Neural cell (in vitro differentiated cells): Measurements from ENCODE around the gene C11orf21. TPM values are rescaled to one million over a fixed set of nuclear protein-coding genes. Genes with fewer than 3 reads are reported as not detected.

Source experiments
- H2AFZ ChIP-seq: fragments of 200-600, 300-800 bp; sonication (generic), shearing (Covaris generic); 2 replicates; pipeline ENCODE4 v1.6.0; 2014; ENCODE audit warnings: low read depth, mild to moderate bottlenecking, antibody characterized with exemption, low read length, moderate library complexity
- H3F3A ChIP-seq: fragments of 200-600 bp; shearing (Covaris generic); 2 replicates; pipeline ENCODE4 v1.6.1; 2016; ENCODE audit warnings: mild to moderate bottlenecking, moderate library complexity, mixed read lengths, antibody characterized with exemption, low read length; ENCODE audit not compliant: insufficient read depth, poor library complexity, severe bottlenecking
- H3K27ac ChIP-seq: fragments of 200-600, 300-800 bp; sonication (generic), shearing (Covaris generic); 2 replicates; pipeline ENCODE4 v1.5.1; 2014; ENCODE audit warnings: mild to moderate bottlenecking, low read length, moderate library complexity
- H3K27me3 ChIP-seq: fragments of 300-800, 200-600 bp; sonication (generic), shearing (Covaris generic); 2 replicates; pipeline ENCODE4 v1.6.0; 2014; ENCODE audit warnings: mild to moderate bottlenecking, low read depth, low read length, moderate library complexity; ENCODE audit not compliant: insufficient read depth
- H3K36me3 ChIP-seq: fragments of 300-800, 200-600 bp; sonication (generic), shearing (Covaris generic); 2 replicates; pipeline ENCODE4 v1.5.1; 2014; ENCODE audit warnings: mild to moderate bottlenecking, antibody characterized with exemption, low read length, moderate library complexity; ENCODE audit not compliant: insufficient read depth
- H3K4me2 ChIP-seq: fragments of 300-800, 200-600 bp; sonication (generic), shearing (Covaris generic); 2 replicates; pipeline ENCODE4 v1.6.0; 2014; ENCODE audit warnings: mild to moderate bottlenecking, low read length
- H3K4me3 ChIP-seq: fragments of 300-800, 200-600 bp; sonication (generic), shearing (Covaris generic); 2 replicates; pipeline ENCODE4 v1.5.1; 2014; ENCODE audit warnings: mild to moderate bottlenecking, low read length, moderate library complexity
- H3K79me2 ChIP-seq: fragments of 200-600 bp; shearing (Covaris generic); replicated peaks from 2 replicates; pipeline ENCODE4 v1.6.0; 2014; ENCODE audit warnings: mild to moderate bottlenecking, low read length, moderate library complexity; ENCODE audit not compliant: insufficient read depth
- H3K9ac ChIP-seq: fragments of 300-800, 200-600 bp; sonication (generic), shearing (Covaris generic); 2 replicates; pipeline ENCODE4 v1.6.1; 2016; ENCODE audit warnings: mild to moderate bottlenecking, low read length, mixed read lengths
- H3K9me2 ChIP-seq: fragments of 200-600 bp; shearing (Covaris generic); 2 replicates; pipeline ENCODE4 v1.6.1; 2016; ENCODE audit warnings: mild to moderate bottlenecking, low read length, mixed read lengths; ENCODE audit not compliant: insufficient read depth
- H3K9me3 ChIP-seq: fragments of 200-600, 300-800 bp; sonication (generic), shearing (Covaris generic); 2 replicates; pipeline ENCODE4 v1.6.1; 2016; ENCODE audit warnings: mild to moderate bottlenecking, mixed run types, low read length, moderate library complexity, mixed read lengths
- H4K20me1 ChIP-seq: fragments of 200-600 bp; shearing (Covaris generic); 2 replicates; pipeline ENCODE4 v1.6.1; 2016; ENCODE audit warnings: mild to moderate bottlenecking, mixed run types; ENCODE audit not compliant: insufficient read depth
- EP300 ChIP-seq: fragments of 450-650 bp; conservative IDR thresholded peaks from 2 replicates; pipeline ENCODE4 v1.6.1; 2014; ENCODE audit warnings: antibody characterized with exemption, mild to moderate bottlenecking, moderate library complexity; ENCODE audit not compliant: poor library complexity, severe bottlenecking
- EZH2 ChIP-seq: fragments of 200-600, 300-800 bp; shearing (Covaris generic), sonication (generic); IDR thresholded peaks from 2 replicates; pipeline ENCODE4 v1.6.1; 2014; ENCODE audit warnings: antibody characterized with exemption, low read length, borderline replicate concordance, mild to moderate bottlenecking; ENCODE audit not compliant: insufficient read depth, poor library complexity, severe bottlenecking
- MXI1 ChIP-seq: fragments of 450-650 bp; conservative IDR thresholded peaks from 2 replicates; pipeline ENCODE4 v1.6.1; 2014; ENCODE audit warnings: antibody characterized with exemption, mild to moderate bottlenecking; ENCODE audit not compliant: poor library complexity, severe bottlenecking
- POLR2AphosphoS5 ChIP-seq: IDR thresholded peaks from 2 replicates; pipeline ENCODE4 v1.6.1; 2012
- RAD21 ChIP-seq: fragments of 450-650 bp; conservative IDR thresholded peaks from 2 replicates; pipeline ENCODE4 v1.6.1; 2014; ENCODE audit warnings: antibody characterized with exemption, mild to moderate bottlenecking, moderate library complexity
- REST ChIP-seq: IDR thresholded peaks from 2 replicates; pipeline ENCODE4 v1.6.1; 2012; ENCODE audit warnings: borderline replicate concordance
- SMC3 ChIP-seq: fragments of 450-650 bp; conservative IDR thresholded peaks from 2 replicates; pipeline ENCODE4 v1.6.1; 2014; ENCODE audit warnings: antibody characterized with exemption, mild to moderate bottlenecking, moderate library complexity; ENCODE audit not compliant: poor library complexity
- TAF1 ChIP-seq: IDR thresholded peaks from 2 replicates; pipeline ENCODE4 v1.6.1; 2012; ENCODE audit warnings: low read depth
- polyA plus RNA-seq: library from polyadenylated mRNA; depleted of rRNA; stranded (reverse); fragments of >200 nt; gene quantifications from 2 replicates; pipeline ENCODE4 v1.2.3, GENCODE V29; 2014
- TF ChIP-seq, protein P1 (sequence below): fragments of 450-650 bp; IDR thresholded peaks from 2 replicates; pipeline ENCODE4 v1.5.1; 2014; ENCODE audit warnings: antibody characterized with exemption, mild to moderate bottlenecking, moderate library complexity; ENCODE audit not compliant: poor library complexity, severe bottlenecking

C11orf21 gene
- polyA plus RNA-seq, 1 donor from 2014 or later: not detected

GRCh38 chr11:2306877-2307500 lies 5.3 kb upstream of the C11orf21 start:
- H3K4me3 ChIP-seq: no peak overlapping the region
- H3K9ac ChIP-seq: no peak overlapping the region
- H3K27ac ChIP-seq: no peak overlapping the region
- H3F3A ChIP-seq: no peaks in the 10 kb centered on the region
- H3K4me2 ChIP-seq: no peak overlapping the region
- H2AFZ ChIP-seq: no peak overlapping the region
- no peaks in the 10 kb centered on the region for H4K20me1 ChIP-seq
- no peaks in the 10 kb centered on the region for H3K27me3 ChIP-seq
- H3K9me2 ChIP-seq: no peaks in the 10 kb centered on the region
- no peaks in the 10 kb centered on the region for H3K36me3 ChIP-seq
- H3K79me2 ChIP-seq: no peaks in the 10 kb centered on the region
- H3K9me3 ChIP-seq: no peaks in the 10 kb centered on the region
- TF ChIP-seq, protein P1, sequence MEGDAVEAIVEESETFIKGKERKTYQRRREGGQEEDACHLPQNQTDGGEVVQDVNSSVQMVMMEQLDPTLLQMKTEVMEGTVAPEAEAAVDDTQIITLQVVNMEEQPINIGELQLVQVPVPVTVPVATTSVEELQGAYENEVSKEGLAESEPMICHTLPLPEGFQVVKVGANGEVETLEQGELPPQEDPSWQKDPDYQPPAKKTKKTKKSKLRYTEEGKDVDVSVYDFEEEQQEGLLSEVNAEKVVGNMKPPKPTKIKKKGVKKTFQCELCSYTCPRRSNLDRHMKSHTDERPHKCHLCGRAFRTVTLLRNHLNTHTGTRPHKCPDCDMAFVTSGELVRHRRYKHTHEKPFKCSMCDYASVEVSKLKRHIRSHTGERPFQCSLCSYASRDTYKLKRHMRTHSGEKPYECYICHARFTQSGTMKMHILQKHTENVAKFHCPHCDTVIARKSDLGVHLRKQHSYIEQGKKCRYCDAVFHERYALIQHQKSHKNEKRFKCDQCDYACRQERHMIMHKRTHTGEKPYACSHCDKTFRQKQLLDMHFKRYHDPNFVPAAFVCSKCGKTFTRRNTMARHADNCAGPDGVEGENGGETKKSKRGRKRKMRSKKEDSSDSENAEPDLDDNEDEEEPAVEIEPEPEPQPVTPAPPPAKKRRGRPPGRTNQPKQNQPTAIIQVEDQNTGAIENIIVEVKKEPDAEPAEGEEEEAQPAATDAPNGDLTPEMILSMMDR: no peak
- TF ChIP-seq TAF1 (no peak), MXI1 (no peak), SMC3 (no peak), POLR2AphosphoS5 (no peak), EP300 (no peak), REST (no peak), EZH2 (no peak), RAD21 (no peak)

GRCh38 chr11:2306452-2306823 lies 4.7 kb upstream of the C11orf21 start:
- Histone ChIP-seq H3K79me2 (no peaks in the 10 kb centered on the region), H3K4me3 (no peak overlapping the region), H4K20me1 (no peaks in the 10 kb centered on the region), H3K9ac (no peak overlapping the region), H3K9me2 (no peaks in the 10 kb centered on the region), H3K27ac (no peak overlapping the region), H3F3A (no peaks in the 10 kb centered on the region), H3K27me3 (no peaks in the 10 kb centered on the region), H3K36me3 (no peaks in the 10 kb centered on the region), H3K9me3 (no peaks in the 10 kb centered on the region), H3K4me2 (no peak overlapping the region), H2AFZ (no peak overlapping the region)
- TF ChIP-seq REST: no peak
- TF ChIP-seq POLR2AphosphoS5: no peak
- TF ChIP-seq, protein P1: no peak
- no peak for TF ChIP-seq SMC3
- TF ChIP-seq TAF1: no peak
- TF ChIP-seq EZH2: no peak
- TF ChIP-seq EP300: no peak
- TF ChIP-seq RAD21: no peak
- no peak for TF ChIP-seq MXI1
